SH-SY5Y (cell line): ENCODE measurements around the gene GSAP.

Experiments used
- GATA2 ChIP-seq: IDR thresholded peaks from 2 replicates; pipeline ENCODE4 v1.6.1; 2011; ENCODE audit warnings: mild to moderate bottlenecking, low read depth, low read length
- GATA3 ChIP-seq: IDR thresholded peaks from 2 replicates; pipeline ENCODE4 v1.6.1; 2011; ENCODE audit warnings: low read depth, mild to moderate bottlenecking, low read length, moderate library complexity

DNA sequence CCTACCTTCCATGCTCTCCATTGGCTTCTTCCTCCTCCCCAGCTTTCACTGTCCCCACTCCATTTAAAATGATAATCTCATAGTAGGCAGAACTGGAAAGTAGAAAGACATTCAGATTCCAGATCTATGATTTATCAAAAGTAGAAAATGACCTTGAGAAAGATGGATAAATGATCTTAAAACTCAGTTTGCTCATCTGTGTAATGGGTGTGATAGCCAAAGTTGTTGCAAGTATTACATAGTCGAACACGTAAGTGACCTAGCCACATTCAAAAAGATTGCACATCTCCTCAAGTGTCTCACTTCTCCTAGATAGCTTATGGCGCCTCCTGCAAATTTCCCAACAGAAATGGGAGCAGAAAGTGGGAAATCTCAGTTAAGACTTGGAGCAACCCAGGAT, 126.8 kb downstream of the GSAP start:
- TF ChIP-seq GATA2, result no peak
- TF ChIP-seq GATA3, result no peak
